Left forelimb (tissue), 1 donor: ENCODE results near the gene STAP2.
A peak's percentile ranks its signal among the peaks of the same experiment; 100 is the strongest.
"Not testable (repeated sequence)": the region's sequence is repeated elsewhere in the genome, so short reads cannot be mapped to it uniquely, and the experiment has no call there.

Experiments used
- DNase-seq: peaks from one replicate; pipeline ENCODE4 v3.0.0-alpha.2; 2018; ENCODE audit warnings: low spot score

The STAP2 gene

GRCh38 chr19:4357921-4358326 lies 19.3 kb upstream of the STAP2 start:
- DNase-seq = no peak

- DNase-seq = no peak
Observed at GRCh38 chr19:4357095-4357797, 18.6 kb upstream of the STAP2 start.

- no peak for DNase-seq
Observed at GRCh38 chr19:4354897-4355296, 16.3 kb upstream of the STAP2 start.

- DNase-seq = no peak
Observed at GRCh38 chr19:4354282-4354681, 15.7 kb upstream of the STAP2 start.

GRCh38 chr19:4352701-4353121 lies 14.1 kb upstream of the STAP2 start:
- peak; percentile 68 for DNase-seq

GRCh38 chr19:4350726-4351125 lies 12.1 kb upstream of the STAP2 start:
- no peak for DNase-seq

GRCh38 chr19:4350111-4350510 lies 11.5 kb upstream of the STAP2 start:
- DNase-seq = no peak

GRCh38 chr19:4349225-4349624 lies 10.6 kb upstream of the STAP2 start:
- not testable (repeated sequence) for DNase-seq

- DNase-seq = no peak
Observed at GRCh38 chr19:4347521-4347920, 8.9 kb upstream of the STAP2 start.

- DNase-seq = no peak
Observed at GRCh38 chr19:4346020-4346383, 7.4 kb upstream of the STAP2 start.

GRCh38 chr19:4345342-4346019 lies 6.9 kb upstream of the STAP2 start:
- peak; percentile 61 for DNase-seq

GRCh38 chr19:4343370-4344307 lies 5.0 kb upstream of the STAP2 start, which contains the start of gene MPND:
MPND (plus strand) TSS chr19:4343562; CDS start chr19:4343594, 32 bp downstream.
- peak; percentile 95 for DNase-seq

GRCh38 chr19:4342615-4343369 lies 4.2 kb upstream of the STAP2 start:
- peak; percentile 97 for DNase-seq

- no peak for DNase-seq
Observed at GRCh38 chr19:4342314-4342614, 3.6 kb upstream of the STAP2 start.

- DNase-seq = no peak
Observed at GRCh38 chr19:4337906-4338440, 654 bp downstream of the STAP2 start.

GRCh38 chr19:4334929-4335570 lies 3.6 kb downstream of the STAP2 start:
- DNase-seq = no peak

GRCh38 chr19:4329858-4330257 lies 8.8 kb downstream of the STAP2 start:
- DNase-seq = no peak

- not testable (repeated sequence) for DNase-seq
Observed at GRCh38 chr19:4328991-4329681, 9.5 kb downstream of the STAP2 start.

- DNase-seq = peak; percentile 98
Observed at GRCh38 chr19:4328243-4328990, 10.2 kb downstream of the STAP2 start.

GRCh38 chr19:4327877-4328242 lies 10.8 kb downstream of the STAP2 start:
- DNase-seq = no peak
